WI38 (cell line): Measurements from ENCODE around the gene GUCA2B.

Experiments used
- H3K4me3 ChIP-seq: 2 replicates; pipeline ENCODE4 v1.5.1; 2011; ENCODE audit warnings: low read depth, mild to moderate bottlenecking, control low read depth, low read length
- CTCF ChIP-seq: IDR thresholded peaks from 2 replicates; pipeline ENCODE4 v1.5.1; 2012; ENCODE audit warnings: low read depth, mild to moderate bottlenecking, control low read depth, low read length

GUCA2B gene

DNA sequence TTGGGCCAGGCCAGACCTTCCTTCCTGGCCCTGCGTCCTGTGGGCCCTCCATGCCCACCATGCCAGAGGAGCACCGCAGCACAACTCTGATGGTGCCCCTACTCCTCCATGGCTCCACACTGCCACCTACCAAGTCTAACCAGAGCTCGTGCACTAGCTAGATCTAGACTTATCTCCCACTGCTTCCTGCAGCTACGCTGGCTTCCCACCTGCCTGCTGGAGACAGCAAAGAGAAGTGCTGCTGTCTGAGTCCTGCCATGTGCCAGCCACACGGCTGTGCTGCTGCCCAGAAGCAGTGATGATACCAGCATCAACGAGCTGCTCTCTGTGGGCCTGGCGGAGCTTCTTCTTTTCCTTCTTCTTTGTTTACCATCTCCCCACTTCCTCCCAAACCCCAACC lies 4.5 kb downstream of the GUCA2B start:
- no peak for TF ChIP-seq CTCF
- H3K4me3 ChIP-seq, result no peak overlapping the region

- TF ChIP-seq CTCF, result no peak
- no peak overlapping the region for H3K4me3 ChIP-seq
Observed at GRCh38 chr1:42158189-42158588, 5.0 kb downstream of the GUCA2B start.

GRCh38 chr1:42162181-42162580 lies 9.0 kb downstream of the GUCA2B start:
- no peak for TF ChIP-seq CTCF
- no peak overlapping the region for H3K4me3 ChIP-seq

DNA sequence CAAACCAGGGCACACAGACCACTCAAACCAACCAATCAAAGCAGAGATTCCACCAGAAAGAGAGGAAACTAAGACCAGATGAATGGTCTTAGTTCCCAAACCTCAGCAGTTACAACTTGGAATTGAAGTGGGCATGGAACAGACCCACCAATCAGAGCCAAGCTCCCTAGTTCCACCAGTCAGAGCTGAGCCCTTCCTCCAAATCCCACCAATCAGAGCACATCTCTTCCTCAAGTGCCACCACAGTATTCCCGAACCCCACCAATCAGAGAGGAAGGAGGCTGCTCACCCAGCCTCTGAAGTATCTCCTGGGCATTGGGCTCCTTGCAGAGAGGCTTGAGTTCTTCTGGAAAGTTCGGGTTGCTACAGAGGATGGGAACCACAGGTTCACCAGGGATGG lies 9.9 kb downstream of the GUCA2B start:
- TF ChIP-seq CTCF, result no peak
- no peak overlapping the region for H3K4me3 ChIP-seq

GRCh38 chr1:42163536-42164503 lies 10.6 kb downstream of the GUCA2B start:
- TF ChIP-seq CTCF, result no peak
- no peak overlapping the region for H3K4me3 ChIP-seq

GRCh38 chr1:42164551-42165420 lies 11.6 kb downstream of the GUCA2B start, which contains the start of gene GUCA2A:
Gene GUCA2A (minus strand): TSS chr1:42164745. CDS start chr1:42164712, 33 bp downstream.
- no peak for TF ChIP-seq CTCF
- H3K4me3 ChIP-seq, result no peak within 1 kb of the TSS
